Activated CD8-positive, alpha-beta memory T cell treated with anti-CD3 and anti-CD28 coated beads, Interleukin-2, amount 50 U/mL, for 24 hours (primary cell): ENCODE data around the gene PLAAT4.

Experiments used
- DNase-seq: peaks from one replicate; pipeline ENCODE4 v3.0.0-alpha.2; 2020; ENCODE audit errors: extremely low read depth

Gene PLAAT4

GRCh38 chr11:63536669-63537292, at the start of gene PLAAT4:
Gene PLAAT4, plus strand, starts transcription at chr11:63536808. Its CDS starts 61 bp downstream, at chr11:63536869.
- no peak for DNase-seq

DNA sequence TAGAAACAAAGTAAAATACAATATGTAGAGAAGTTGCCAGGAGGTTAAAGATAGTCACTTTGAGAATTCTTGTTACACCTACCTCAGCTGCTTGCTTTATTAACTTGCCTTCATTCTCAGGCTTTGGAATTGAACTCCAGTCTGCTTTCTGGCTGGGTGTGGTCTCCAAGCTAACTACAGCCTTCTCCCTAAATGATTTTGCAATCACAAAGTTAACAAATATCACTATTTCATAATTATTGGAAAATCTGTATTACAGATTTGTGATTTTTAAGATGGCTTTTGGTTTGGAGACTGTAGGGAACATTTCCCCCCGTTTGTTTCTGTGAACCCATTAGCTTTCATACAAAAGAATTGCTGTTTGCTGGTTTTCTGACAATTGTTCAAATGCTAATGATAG, 47.8 kb upstream of the PLAAT4 start:
- DNase-seq, result no peak

GRCh38 chr11:63489879-63490278, 46.7 kb upstream of the PLAAT4 start:
- DNase-seq, result no peak

DNA sequence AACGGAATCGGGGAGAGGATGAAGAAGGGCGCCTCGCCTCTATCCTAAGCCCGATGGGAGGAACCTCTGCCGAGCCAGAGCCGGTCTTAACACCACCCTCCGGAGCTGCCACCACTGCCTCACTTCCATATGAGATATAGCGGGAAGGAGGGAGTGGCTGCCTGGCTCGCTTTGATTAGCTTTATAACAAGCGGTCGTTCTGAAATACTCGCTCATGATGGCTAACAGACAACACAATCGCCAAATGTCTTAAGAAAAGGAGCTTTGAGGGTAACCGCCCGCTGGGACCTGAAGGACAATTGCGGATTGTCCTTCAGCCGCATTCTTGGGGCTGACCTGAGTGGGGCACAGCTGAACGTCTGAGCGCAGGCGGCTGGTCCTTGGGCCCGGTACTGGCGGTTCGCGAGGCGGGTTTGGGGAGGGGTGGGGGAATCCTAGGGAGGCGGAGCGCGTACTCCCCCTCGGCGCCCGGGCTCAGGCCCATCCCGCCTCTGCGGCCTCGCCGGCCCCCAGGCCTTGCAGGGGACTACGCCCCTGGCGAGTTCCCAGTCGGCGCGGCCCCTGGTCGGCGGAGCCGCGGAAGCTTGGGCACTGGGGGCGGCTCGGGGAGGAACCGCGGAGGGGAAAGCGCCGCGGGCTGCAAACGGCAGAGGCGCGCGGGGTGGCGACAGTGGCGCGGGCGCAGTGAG, 45.9 kb upstream of the PLAAT4 start, which contains the start of gene PLAAT5:
Gene PLAAT5 (minus strand): TSS at position 617 of the 689 bp plus-strand sequence. CDS start 133 bp downstream, at position 484.
- DNase-seq, result no peak

DNA sequence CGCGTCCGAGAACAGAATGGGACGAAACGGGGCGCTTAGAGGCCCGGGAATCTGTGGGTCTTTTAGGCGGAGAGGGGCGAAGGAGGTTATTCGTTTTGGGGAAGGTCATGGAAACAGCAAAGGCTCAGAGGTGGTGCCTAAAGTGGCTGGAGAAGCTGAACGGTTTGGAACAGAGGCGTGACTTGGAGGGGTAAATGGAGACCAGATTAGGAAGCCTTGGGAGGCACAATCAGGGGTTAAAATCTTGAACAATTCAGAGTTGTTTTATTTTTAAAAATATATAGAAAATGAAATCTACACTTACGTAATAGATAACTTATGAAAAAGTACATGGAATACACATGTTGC, 45.4 kb upstream of the PLAAT4 start:
- no peak for DNase-seq

DNA sequence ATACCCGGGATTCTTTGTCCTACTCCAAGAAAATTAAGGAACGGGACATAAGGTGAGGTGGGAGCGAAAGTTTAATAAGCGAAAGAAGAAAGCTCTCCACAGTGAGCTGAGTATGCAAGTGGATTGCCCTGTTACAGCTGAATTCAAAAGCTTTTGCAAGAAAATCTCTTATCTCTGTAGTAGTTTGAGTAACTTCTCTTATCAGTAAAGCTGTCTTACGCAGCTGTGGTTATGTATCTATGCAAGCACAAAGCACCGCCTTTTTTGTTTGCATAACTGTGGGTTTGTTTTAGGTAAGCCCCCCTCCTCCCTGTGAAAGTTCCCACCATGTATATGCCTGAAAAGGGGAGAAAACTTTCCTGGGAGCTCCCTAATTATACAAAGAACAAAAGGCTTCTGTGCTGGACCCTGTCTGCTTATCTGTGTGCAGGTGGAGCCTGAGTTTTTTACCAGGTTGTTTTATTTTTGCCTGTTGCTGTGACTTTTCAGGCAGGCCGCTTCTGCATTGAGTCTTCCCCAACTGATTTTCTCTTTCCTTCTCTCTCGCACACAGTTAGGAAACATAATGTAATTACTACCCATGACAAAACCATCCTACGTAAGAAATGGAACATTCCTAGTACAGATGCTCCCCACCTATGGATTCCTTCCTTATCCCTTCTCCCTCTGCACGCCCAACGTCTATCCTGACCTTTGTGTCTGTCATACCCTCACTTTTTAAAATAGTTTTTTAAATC, 44.8 kb upstream of the PLAAT4 start:
- DNase-seq, result no peak

- DNase-seq, result no peak
Measured at GRCh38 chr11:63492441-63492840, 44.2 kb upstream of the PLAAT4 start.

- DNase-seq, result no peak
Measured at GRCh38 chr11:63493127-63493526, 43.5 kb upstream of the PLAAT4 start.

DNA sequence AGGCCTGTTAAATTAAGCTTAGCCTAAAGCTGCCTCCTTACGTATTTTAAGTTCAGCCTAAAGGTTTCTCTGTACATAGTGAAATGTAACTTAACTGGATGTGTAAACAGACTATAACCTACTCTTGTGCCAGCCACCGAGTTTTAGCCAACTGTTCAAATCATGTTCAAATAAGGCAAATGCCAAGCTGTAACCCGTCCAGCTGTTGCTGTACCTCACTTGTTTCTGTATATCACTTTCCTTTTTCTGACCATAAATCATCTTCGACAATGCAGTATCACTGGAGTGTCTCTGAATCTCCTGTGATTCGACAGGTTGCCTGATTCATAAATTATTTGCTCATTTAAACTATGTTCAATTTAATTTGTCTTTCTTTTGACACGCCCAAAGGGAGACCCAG, 41.6 kb upstream of the PLAAT4 start:
- DNase-seq, result no peak

GRCh38 chr11:63499874-63500273, 36.7 kb upstream of the PLAAT4 start:
- DNase-seq, result no peak

DNA sequence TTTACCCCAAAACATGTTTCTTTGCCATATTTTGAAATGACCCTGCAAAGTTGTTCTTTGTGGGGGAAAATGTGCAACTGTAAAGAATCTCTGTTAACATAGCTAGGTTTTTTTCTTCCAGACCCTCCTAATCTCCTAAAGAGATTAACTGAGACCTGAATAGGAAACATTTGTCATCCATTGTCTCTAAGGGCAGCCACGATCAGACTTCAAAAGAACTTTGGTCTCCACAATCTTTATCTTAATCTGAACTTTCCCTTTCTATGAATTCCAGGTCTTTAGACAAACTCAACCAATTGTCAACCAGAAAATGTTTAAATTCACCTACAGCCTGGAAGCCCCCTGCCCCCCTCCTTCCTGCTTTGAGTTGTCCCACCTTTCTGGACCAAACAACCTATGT, 35.4 kb upstream of the PLAAT4 start:
- no peak for DNase-seq

DNA sequence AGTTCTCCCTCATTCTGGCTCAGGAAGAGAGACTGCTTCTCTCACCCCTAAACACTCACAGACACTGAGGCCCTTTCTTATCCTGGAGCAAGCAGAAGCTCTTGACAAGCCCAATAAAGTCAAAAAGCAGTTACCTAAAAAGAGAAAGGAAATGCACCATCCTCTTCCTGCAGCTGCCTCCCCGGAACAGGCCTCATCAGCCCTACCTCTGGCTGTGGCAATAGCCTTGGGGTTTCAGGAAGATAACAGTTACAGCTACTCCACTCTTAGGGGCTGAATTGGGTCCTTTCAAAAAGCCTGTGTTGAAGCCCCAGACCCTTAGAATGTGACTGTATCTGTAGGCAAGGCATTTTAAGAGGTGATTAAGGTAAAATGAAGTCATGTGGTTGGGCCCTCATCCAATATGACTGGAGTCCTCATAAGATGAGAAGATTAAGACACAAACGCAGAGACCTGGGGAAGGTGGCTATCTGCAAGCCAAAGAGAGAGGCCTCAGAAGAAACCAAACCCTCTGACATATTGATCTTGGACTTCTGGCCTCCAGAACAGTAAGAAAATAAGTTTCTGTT, 34.3 kb upstream of the PLAAT4 start:
- DNase-seq, result no peak

GRCh38 chr11:63503492-63503891, 33.1 kb upstream of the PLAAT4 start:
- no peak for DNase-seq

GRCh38 chr11:63504054-63504453, 32.6 kb upstream of the PLAAT4 start:
- no peak for DNase-seq

DNA sequence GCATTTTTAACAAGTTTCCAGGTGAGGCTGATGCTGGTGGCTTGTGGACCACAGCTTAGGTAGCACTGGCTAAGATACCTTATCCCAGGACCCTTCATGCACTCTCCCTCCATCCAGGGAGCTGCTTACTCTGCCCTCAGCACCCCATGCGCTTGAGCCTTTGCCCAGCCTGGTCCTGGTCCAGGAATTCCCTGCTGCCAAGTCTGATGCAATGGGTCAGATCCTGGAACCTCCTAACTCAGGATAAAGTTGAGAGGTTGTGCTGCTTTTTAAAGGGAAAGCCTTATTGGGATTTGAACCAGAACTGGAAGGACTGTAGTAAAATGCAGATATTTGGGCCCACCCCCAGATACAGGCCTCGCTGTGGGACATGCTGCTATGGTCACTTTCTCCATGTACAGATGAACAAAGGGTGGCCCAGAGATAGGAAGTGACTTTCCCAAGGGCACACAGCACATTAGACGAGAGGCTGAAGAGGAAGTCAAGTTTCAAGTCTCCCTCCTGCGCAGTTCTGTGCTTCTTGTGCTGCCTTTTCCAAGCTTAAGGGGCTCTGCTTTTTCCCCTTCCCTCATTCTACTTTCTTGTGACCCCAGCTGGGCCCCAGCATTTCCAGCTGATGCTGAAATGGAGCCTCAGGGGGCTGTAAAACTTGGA, 31.5 kb upstream of the PLAAT4 start:
- no peak for DNase-seq

GRCh38 chr11:63505857-63506528, 30.6 kb upstream of the PLAAT4 start, which contains the start of gene LGALS12:
Gene LGALS12, plus strand, starts transcription at chr11:63506084. Its CDS starts 375 bp downstream, at chr11:63506459.
- DNase-seq, result no peak

- DNase-seq, result no peak
Measured at GRCh38 chr11:63506876-63507275, 29.7 kb upstream of the PLAAT4 start.

DNA sequence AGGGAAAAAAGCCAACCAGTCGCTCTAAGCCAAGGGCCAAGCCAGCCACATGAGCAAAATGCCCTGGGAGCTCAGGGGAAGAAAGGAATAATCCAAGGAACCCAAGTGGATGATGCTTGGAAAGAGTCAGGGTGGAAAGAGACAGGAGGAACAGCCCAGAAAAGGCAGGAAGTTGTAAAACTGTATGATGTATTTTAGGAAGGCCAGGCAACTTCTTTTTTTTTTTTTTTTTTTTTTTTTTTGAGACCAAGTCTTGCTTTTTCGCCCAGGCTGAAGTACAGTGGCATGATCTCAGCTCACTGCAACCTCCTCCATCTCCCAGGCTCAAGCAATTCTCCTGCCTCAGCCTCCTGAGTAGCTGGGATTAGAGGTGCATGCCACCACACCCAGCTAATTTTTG, 29.1 kb upstream of the PLAAT4 start:
- DNase-seq, result no peak

DNA sequence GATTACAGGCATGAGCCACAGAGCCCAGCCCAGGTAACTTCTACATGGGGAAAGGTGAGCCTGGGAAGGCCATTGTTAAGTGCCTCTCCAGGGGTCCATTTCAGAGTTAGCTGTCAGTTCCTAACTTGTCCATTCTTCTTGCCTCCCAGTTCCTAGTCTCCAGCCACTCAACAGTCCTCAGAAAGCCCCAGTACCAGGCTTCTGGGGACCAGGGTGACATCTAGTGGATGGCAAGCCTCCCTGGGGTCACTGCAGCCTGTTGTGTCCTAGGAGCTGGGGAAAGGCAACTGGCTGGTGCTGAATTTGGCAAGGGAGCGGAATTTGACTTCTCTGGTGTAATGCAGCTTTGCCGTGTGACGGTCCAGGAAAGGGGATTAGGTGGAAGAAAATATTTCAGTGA, 28.6 kb upstream of the PLAAT4 start:
- no peak for DNase-seq

DNA sequence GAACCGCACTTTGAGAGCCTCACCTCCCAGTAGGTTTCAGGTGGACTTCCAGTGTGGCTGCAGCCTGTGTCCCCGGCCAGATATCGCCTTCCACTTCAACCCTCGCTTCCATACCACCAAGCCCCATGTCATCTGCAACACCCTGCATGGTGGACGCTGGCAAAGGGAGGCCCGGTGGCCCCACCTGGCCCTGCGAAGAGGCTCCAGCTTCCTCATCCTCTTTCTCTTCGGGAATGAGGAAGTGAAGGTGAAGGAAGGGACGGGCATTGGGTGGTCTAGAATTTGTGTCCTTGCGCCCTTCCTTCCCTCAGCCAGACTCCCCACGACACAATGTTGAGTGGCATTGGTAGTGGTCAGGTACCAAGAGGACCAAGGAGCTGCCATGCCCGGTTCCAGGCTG, 27.9 kb upstream of the PLAAT4 start:
- DNase-seq, result no peak

- DNase-seq, result no peak
Measured at GRCh38 chr11:63510360-63511047, 26.1 kb upstream of the PLAAT4 start.
